GM19025 (cell line): ENCODE measurements around the gene ZNF611.
"Not testable (repeated sequence)": the region's sequence is repeated elsewhere in the genome, so short reads cannot be mapped to it uniquely, and the experiment has no call there.

Experiments used
- ATAC-seq: cut with Tn5 transposase; IDR thresholded peaks from one replicate; pipeline ENCODE4 v1.9.1; 2021; ENCODE audit warnings: mild to moderate bottlenecking, low read depth, moderate library complexity; ENCODE audit not compliant: unreplicated experiment

The ZNF611 gene

GRCh38 chr19:52687684-52688083 lies 47.2 kb downstream of the ZNF611 start:
- no peak for ATAC-seq

- ATAC-seq, result no peak
These were observed 49.0 kb downstream of the ZNF611 start for GRCh38 chr19:52685811-52686210.

GRCh38 chr19:52681216-52681615 lies 53.6 kb downstream of the ZNF611 start:
- not testable (repeated sequence) for ATAC-seq

GRCh38 chr19:52679598-52679997 lies 55.2 kb downstream of the ZNF611 start:
- ATAC-seq, result no peak

- ATAC-seq, result not testable (repeated sequence)
These were observed 59.6 kb downstream of the ZNF611 start for GRCh38 chr19:52675239-52675638.

GRCh38 chr19:52673014-52673413 lies 61.8 kb downstream of the ZNF611 start:
- ATAC-seq, result no peak

- no peak for ATAC-seq
These were observed 64.8 kb downstream of the ZNF611 start for GRCh38 chr19:52670046-52670445.

- ATAC-seq, result no peak
These were observed 65.3 kb downstream of the ZNF611 start for GRCh38 chr19:52669586-52669985.

- no peak for ATAC-seq
These were observed 66.9 kb downstream of the ZNF611 start for GRCh38 chr19:52667972-52668371.

GRCh38 chr19:52666506-52666905 lies 68.3 kb downstream of the ZNF611 start:
- no peak for ATAC-seq

GRCh38 chr19:52665529-52665928 lies 69.3 kb downstream of the ZNF611 start:
- no peak for ATAC-seq

- ATAC-seq, result no peak
These were observed 69.8 kb downstream of the ZNF611 start for GRCh38 chr19:52665027-52665426.

- ATAC-seq, result no peak
These were observed 70.4 kb downstream of the ZNF611 start for GRCh38 chr19:52664461-52664860.

- no peak for ATAC-seq
These were observed 72.2 kb downstream of the ZNF611 start for GRCh38 chr19:52662631-52663030.

- no peak for ATAC-seq
These were observed 73.9 kb downstream of the ZNF611 start for GRCh38 chr19:52660981-52661380.

GRCh38 chr19:52659013-52659412 lies 75.8 kb downstream of the ZNF611 start:
- no peak for ATAC-seq

GRCh38 chr19:52658595-52658994 lies 76.2 kb downstream of the ZNF611 start:
- no peak for ATAC-seq

GRCh38 chr19:52653161-52653560 lies 81.7 kb downstream of the ZNF611 start:
- no peak for ATAC-seq
